HEK293T (cell line): ENCODE results near the gene PIK3AP1.

ENCODE experiments used
- CTCF ChIA-PET: fragments of 350-600 bp; formaldehyde crosslinking; extraction: SDS; loops from one replicate; lab custom pipeline; 2021; ENCODE audit warnings: antibody characterized with exemption, inconsistent platforms; lab: Yijun Ruan, JAX
- POLR2A ChIA-PET: fragments of 350-600 bp; formaldehyde crosslinking; extraction: SDS; loops from one replicate; lab custom pipeline; 2020; ENCODE audit warnings: antibody characterized with exemption, inconsistent platforms; lab: Yijun Ruan, JAX
- DNase-seq: peaks from one replicate; pipeline ENCODE4 v3.0.0; 2012; ENCODE audit warnings: mixed read lengths; ENCODE audit errors: extremely low spot score
- ARNT ChIP-seq: fragments of 450-650 bp; IDR thresholded peaks from 2 replicates; pipeline ENCODE4 v1.6.1; 2017; ENCODE audit warnings: mild to moderate bottlenecking
- BHLHE40 ChIP-seq: fragments of 450-650 bp; IDR thresholded peaks from 2 replicates; pipeline ENCODE4 v1.6.1; 2016; ENCODE audit warnings: mild to moderate bottlenecking, moderate library complexity, borderline replicate concordance
- CTBP1 ChIP-seq: fragments of 450-650 bp; IDR thresholded peaks from 2 replicates; pipeline ENCODE4 v1.6.1; 2016; ENCODE audit warnings: borderline replicate concordance
- ELF4 ChIP-seq: fragments of 450-650 bp; IDR thresholded peaks from 2 replicates; pipeline ENCODE4 v1.6.1; 2017; ENCODE audit warnings: antibody characterized with exemption
- FOXA1 ChIP-seq: fragments of 450-650 bp; IDR thresholded peaks from 2 replicates; pipeline ENCODE4 v1.6.1; 2016; ENCODE audit warnings: mild to moderate bottlenecking
- FOXK2 ChIP-seq: fragments of 450-650 bp; IDR thresholded peaks from 2 replicates; pipeline ENCODE4 v1.6.1; 2016; ENCODE audit warnings: mild to moderate bottlenecking
- FOXM1 ChIP-seq: fragments of 450-650 bp; IDR thresholded peaks from 2 replicates; pipeline ENCODE4 v1.6.1; 2017; ENCODE audit warnings: mild to moderate bottlenecking, borderline replicate concordance
- HDGF ChIP-seq: fragments of 450-650 bp; IDR thresholded peaks from 2 replicates; pipeline ENCODE4 v1.6.1; 2017; ENCODE audit warnings: antibody characterized with exemption, borderline replicate concordance
- L3MBTL2 ChIP-seq: fragments of 450-650 bp; conservative IDR thresholded peaks from 2 replicates; pipeline ENCODE4 v1.6.1; 2016; ENCODE audit warnings: mild to moderate bottlenecking
- LEF1 ChIP-seq: fragments of 450-650 bp; IDR thresholded peaks from 2 replicates; pipeline ENCODE4 v1.6.1; 2017; ENCODE audit warnings: mild to moderate bottlenecking, borderline replicate concordance
- NFRKB ChIP-seq: fragments of 450-650 bp; IDR thresholded peaks from 2 replicates; pipeline ENCODE4 v1.6.1; 2016; ENCODE audit warnings: mild to moderate bottlenecking, moderate library complexity
- SP1 ChIP-seq: fragments of 450-650 bp; IDR thresholded peaks from 2 replicates; pipeline ENCODE4 v1.6.1; 2017
- SUZ12 ChIP-seq: fragments of 450-650 bp; IDR thresholded peaks from 2 replicates; pipeline ENCODE4 v1.6.1; 2016; ENCODE audit warnings: mild to moderate bottlenecking
- TARDBP ChIP-seq: fragments of 450-650 bp; IDR thresholded peaks from 2 replicates; pipeline ENCODE4 v1.6.1; 2016
- ZNF384 ChIP-seq: fragments of 450-650 bp; IDR thresholded peaks from 2 replicates; pipeline ENCODE4 v1.6.1; 2016
- TF ChIP-seq, protein P1 (sequence below): fragments of 450-650 bp; IDR thresholded peaks from 2 replicates; pipeline ENCODE4 v1.6.1; 2016

PIK3AP1 gene

DNA sequence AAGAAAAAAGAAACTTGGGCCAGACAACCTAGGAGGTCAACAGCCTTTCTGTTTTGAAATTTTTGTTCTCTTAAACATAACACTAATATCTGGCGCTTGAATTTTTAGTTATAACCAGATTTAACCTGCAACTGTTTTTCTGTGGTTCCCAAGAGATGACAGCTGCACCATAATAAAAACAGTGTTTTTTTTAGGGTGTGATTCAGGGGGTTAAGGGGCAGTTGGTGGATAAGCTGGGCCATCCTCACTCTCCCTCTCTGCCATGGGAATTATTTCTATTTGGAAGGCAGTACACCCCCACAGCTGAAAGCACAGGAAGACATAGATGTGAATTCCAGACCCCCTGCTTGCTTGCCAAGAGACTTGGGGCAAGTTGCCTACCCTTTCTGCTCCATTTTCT is 113.4 kb downstream of the PIK3AP1 start:
- no peak for DNase-seq
- TF ChIP-seq CTBP1 = no peak
- no peak for TF ChIP-seq ZNF384
- no peak for TF ChIP-seq BHLHE40
- ChIA-PET CTCF (no interaction called here), POLR2A (no interaction called here)

DNA sequence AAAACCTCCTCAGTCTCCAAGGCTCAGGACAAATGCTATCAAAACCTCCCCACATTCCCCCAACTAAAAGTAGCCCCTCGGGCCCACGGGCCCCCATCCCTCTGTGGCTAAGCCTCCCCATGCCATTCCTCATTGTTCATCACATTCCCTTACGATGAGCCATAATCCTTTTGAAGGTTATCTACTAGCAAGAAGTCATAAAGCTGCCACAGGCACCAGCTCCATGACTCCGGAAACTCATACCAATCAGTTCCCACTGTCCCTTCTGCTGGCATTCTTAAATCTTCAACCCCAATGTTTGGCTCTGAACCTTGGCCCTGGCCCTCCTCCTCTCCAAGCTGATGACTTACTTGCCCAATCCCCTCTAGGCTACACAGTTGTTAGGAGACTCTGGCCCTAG is 114.1 kb downstream of the PIK3AP1 start:
- TF ChIP-seq TARDBP = no peak
- TF ChIP-seq SP1 = no peak
- no peak for TF ChIP-seq SUZ12
- TF ChIP-seq ARNT = no peak
- no peak for TF ChIP-seq FOXK2
- no peak for TF ChIP-seq ELF4
- no peak for TF ChIP-seq L3MBTL2
- TF ChIP-seq FOXA1 = no peak
- TF ChIP-seq LEF1 = no peak
- TF ChIP-seq ZNF384 = no peak
- TF ChIP-seq FOXM1 = no peak
- no peak for TF ChIP-seq HDGF
- TF ChIP-seq NFRKB = no peak
- TF ChIP-seq, protein P1, sequence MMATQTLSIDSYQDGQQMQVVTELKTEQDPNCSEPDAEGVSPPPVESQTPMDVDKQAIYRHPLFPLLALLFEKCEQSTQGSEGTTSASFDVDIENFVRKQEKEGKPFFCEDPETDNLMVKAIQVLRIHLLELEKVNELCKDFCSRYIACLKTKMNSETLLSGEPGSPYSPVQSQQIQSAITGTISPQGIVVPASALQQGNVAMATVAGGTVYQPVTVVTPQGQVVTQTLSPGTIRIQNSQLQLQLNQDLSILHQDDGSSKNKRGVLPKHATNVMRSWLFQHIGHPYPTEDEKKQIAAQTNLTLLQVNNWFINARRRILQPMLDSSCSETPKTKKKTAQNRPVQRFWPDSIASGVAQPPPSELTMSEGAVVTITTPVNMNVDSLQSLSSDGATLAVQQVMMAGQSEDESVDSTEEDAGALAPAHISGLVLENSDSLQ = no peak
- no peak for TF ChIP-seq CTBP1
- no peak for TF ChIP-seq BHLHE40
- ChIA-PET POLR2A (interaction anchor here (1.4 kb wide), 1 partner anchor 19 kb away, joined by 4 read pairs; no protein-coding TSS in a partner anchor), CTCF (no interaction called here)
- DNase-seq = no peak

DNA sequence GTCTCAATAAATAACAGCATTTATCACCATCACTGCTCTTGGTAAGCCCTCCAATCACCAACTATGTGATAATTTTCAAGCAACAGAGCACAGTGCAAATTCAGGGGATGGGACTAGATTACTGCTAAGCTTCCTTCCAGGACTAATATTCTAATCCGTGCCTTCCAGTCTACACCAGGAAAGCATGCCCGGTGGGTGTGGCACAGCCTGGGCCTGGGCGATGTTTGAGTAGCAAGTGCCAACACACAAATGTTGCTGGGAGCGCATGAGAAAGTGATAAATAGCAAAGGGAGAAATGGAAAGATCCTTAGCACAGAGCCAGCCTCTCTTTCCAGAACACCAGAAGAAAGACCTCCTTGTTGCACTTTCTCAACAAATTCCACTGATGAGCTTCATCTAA is 120.0 kb downstream of the PIK3AP1 start:
- POLR2A ChIA-PET = no interaction called here

DNA sequence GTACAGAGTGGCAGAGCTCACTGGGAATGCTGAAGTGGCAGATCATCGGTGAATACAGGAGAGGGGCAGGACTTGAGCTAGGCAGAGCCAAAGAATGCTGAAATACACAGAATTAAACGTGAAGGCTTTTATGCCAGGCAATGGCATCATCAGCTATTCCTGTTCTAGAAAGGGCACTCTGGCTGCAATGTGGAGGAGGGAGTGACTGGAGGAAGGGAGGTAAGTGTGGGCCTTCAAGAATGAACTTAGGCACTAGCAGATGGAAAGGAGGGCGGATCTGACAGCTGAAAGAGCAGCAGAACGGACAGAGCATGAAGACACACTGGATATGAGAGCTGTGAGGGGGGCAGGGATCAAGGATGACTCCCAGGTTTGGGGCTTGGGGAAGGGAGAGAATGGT is 121.5 kb downstream of the PIK3AP1 start:
- DNase-seq = no peak
- ChIA-PET POLR2A (no interaction called here), CTCF (no interaction called here)
- TF ChIP-seq FOXA1 (no peak), CTBP1 (no peak)

More for the DNA sequence above, 120.0 kb downstream of the PIK3AP1 start:
- no peak for DNase-seq
- CTCF ChIA-PET = no interaction called here
- TF ChIP-seq FOXK2 (no peak), CTBP1 (no peak), BHLHE40 (no peak), TARDBP (no peak), ELF4 (no peak), ZNF384 (no peak), SP1 (no peak), ARNT (no peak), SUZ12 (no peak), FOXM1 (no peak), NFRKB (no peak), LEF1 (no peak), HDGF (no peak)

DNA sequence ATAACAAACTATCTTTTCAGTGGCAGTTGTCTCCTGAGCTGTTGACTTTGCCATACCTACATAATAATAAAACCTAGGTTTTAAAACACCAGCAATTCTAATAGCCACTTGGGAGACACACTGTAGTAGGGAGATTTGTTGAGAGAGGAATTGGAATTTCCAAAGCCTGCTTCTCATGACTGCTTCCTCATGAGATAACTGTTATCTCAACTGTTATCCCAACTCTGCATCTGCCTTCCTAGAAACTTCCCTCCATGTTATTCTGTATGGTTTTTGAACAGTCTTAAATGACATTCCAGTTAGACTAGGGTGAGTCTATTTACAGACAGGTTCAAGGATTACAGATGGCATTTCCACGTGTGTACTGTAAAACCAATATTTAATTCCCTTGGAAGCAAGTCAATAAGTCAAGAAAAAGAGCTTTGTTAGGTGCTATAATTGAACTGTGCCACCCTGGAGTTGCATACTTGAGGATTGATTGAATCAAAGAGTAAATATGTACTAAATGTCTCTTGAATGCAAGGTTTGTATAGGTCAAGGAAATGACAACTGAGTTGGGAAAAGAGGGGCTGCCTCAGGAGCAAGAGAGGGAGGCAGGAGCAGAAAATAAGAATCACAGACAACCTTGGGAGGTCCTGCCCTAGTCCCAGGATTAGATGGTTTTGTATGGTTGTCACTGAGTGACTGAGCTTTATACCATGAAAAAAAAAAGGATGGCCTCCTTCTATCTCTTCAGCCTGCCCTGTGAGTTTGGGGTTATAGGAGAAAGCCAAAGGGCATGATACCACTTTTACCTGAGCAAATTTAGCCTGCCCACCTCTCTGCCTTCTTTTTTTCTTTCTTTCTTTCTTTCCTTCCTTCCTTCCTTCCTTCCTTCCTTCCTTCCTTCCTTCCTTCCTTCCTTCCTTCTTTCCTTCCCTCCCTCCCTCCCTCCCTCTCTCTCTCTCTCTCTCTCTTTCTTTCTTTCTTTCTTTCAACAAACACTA is 123.6 kb downstream of the PIK3AP1 start:
- CTCF ChIA-PET = no interaction called here
- TF ChIP-seq LEF1 = no peak
- no peak for TF ChIP-seq NFRKB
- no peak for TF ChIP-seq ZNF384
- no peak for TF ChIP-seq SP1
- no peak for TF ChIP-seq HDGF
- no peak for TF ChIP-seq ELF4
- no peak for TF ChIP-seq L3MBTL2
- TF ChIP-seq FOXK2 = no peak
- TF ChIP-seq SUZ12 = no peak
- DNase-seq = no peak
- POLR2A ChIA-PET = no interaction called here

DNA sequence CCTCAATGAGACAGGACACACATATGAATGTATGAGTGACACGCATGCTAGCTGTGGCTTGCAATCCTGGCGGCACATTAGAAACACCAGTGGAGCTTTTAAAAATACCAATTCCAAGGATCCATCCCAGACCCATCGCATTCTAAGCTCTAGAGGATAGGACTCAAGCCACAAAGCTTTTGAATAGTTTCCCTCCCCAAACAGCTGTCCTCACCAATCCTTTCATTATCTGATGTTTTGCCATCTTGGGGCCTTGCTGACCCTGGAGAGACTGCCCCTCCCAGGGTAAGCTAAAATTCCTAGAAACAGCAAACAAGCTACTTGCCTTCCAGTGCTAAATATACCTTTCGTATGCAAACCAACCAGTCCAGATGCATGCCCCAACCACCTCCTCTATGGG is 124.6 kb downstream of the PIK3AP1 start:
- ChIA-PET POLR2A (no interaction called here), CTCF (no interaction called here)
- DNase-seq = no peak
- no peak for TF ChIP-seq BHLHE40
- TF ChIP-seq NFRKB = no peak
- TF ChIP-seq ZNF384 = no peak
- TF ChIP-seq CTBP1 = no peak
- no peak for TF ChIP-seq SP1
- no peak for TF ChIP-seq ELF4
- no peak for TF ChIP-seq LEF1
- TF ChIP-seq FOXM1 = no peak
- TF ChIP-seq L3MBTL2 = no peak
- no peak for TF ChIP-seq ARNT

DNA sequence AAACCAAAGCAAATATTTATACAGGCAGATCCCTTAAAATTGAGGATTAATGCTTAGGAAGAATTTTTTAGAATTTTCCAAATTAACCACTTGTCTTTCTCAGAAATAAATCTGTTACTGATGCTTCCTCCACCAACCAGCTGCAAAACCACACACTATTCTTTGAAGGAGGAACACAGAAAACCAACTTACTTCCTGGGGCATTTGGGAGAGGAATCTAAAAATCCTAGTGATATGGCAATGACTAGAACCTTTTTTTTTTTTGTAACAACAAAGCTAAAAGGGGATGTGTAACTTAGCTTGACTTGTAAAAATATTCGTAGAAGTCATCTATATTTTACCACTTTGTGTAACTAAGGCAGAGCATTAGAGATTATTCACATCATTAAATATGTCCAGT is 128.4 kb downstream of the PIK3AP1 start:
- POLR2A ChIA-PET = no interaction called here
- no peak for DNase-seq
- CTCF ChIA-PET = no interaction called here
- TF ChIP-seq LEF1 = no peak
- TF ChIP-seq L3MBTL2 = no peak
- TF ChIP-seq, protein P1 = no peak
- no peak for TF ChIP-seq SP1
- TF ChIP-seq FOXK2 = no peak
- no peak for TF ChIP-seq ZNF384
- TF ChIP-seq ARNT = no peak
- no peak for TF ChIP-seq CTBP1
- no peak for TF ChIP-seq ELF4
- no peak for TF ChIP-seq TARDBP
- TF ChIP-seq HDGF = no peak
- TF ChIP-seq FOXA1 = no peak
- TF ChIP-seq NFRKB = no peak
